HT-29 (cell line): ENCODE results near the gene CREBZF. TPM values are rescaled to one million over a fixed set of nuclear protein-coding genes. Genes with fewer than 3 reads are reported as not detected.
"Not testable (repeated sequence)": the region's sequence is repeated elsewhere in the genome, so short reads cannot be mapped to it uniquely, and the experiment has no call there.

Source experiments
- DNase-seq: peaks from one replicate; pipeline ENCODE4 v3.0.0-alpha.2; 2015; ENCODE audit warnings: low spot score
- total RNA-seq: library from RNA; depleted of rRNA; stranded (reverse); fragments of >200 nt; shearing (Covaris generic); gene quantifications from 2 replicates; pipeline ENCODE4 v1.2.3, GENCODE V29; 2014; rRNA removed

CREBZF gene
- total RNA-seq, 1 experiment from 2014 or later = 124 TPM

DNA sequence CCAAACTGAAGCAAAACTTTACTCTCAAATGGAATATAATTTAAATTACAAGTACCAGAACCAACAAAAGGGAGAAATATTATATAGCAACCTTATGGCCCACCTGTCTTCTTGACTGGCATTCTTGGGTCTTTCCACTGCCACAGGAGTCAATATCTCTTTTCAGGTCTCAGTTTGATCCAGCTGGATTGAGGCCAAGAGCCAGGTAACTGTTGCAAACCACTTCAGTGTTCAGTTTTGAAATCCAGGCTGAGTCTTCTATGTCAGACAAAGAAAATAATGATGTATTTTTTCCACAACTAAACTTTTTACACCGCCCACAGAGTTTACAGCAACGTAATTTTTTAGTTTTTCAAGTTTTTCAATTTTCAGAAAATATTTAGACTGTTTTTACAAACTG is 38.4 kb downstream of the CREBZF start:
- no peak for DNase-seq

DNA sequence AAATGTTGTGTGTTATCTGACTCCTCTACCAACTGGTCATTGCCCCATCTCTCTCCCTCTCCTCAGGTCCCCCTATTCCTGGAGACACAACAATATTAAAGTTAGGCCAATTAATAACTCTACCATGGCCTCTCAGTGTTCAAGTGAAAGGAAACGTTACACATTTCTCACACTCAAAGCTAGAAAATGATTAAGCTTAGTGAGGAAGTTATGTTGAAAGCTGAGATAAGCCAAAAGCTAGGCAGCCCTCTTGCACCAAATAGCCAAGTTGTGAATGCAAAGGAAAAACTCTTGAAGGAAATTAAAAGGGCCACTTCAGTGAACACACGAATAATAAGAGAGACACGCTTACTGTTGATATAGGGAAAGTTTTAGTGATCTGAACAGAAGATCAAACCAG is 44.7 kb downstream of the CREBZF start:
- DNase-seq = no peak

DNA sequence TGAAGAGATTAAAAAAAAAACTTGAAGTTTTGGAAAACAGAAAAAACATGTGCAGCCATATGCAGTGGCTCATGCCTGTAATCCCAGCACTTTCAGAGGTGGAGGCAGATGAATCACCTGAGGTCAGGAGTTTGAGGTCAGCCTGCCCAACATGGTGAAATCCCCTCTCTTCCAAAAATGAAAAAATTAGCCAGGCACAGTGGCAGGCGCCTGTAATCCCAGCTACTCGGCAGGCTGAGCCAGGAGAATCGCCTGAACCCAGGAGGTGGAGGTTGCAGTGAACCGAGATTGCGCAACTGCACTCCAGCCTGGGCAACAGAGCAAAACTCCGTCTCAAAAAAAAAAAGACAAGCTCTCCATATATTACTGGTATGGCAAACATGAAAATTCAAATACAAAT is 45.4 kb downstream of the CREBZF start:
- no peak for DNase-seq

DNA sequence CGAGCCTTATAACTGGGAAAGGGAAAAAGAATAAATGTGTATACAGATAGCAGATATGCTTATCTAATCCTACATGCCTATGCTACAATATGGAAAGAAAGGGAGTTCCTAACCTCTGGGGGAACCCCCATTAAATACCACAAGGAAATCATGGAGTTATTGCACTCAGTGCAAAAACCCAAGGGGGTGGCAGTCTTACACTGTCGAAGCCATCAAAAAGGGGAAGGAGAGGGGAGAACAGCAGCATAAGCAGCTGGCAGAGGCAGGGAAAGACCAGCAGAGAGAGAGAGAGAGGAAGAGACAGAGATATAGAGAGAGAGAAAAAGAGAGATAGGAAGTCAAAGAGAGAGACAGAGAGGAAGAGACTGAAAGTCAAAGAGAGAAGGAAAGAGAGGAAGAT is 53.3 kb downstream of the CREBZF start:
- not testable (repeated sequence) for DNase-seq

Other genes starting within 250 kb of the CREBZF start
- gene DLG2, start 37.8 kb downstream of the CREBZF start, total RNA-seq = 0.37 and 0.86 TPM in 2 replicates
- gene TMEM126B, start 36.5 kb downstream of the CREBZF start, total RNA-seq = 54.0 and 57.9 TPM in 2 replicates
- 13.0 and 24.1 TPM in 2 replicates for gene TMEM126A, start 17.2 kb downstream of the CREBZF start, total RNA-seq
- gene CCDC89, start 21.1 kb upstream of the CREBZF start, total RNA-seq = 0.13 TPM in 1 of 2 replicates, not detected in the other
- 16.6 and 18.7 TPM in 2 replicates for gene SYTL2, start 146.0 kb upstream of the CREBZF start, total RNA-seq
- gene CCDC83, start 190.3 kb upstream of the CREBZF start, total RNA-seq = not detected in 2 replicates